Smooth muscle cell (in vitro differentiated cells): ENCODE results near the gene EEF2KMT. TPM values are rescaled to one million over a fixed set of nuclear protein-coding genes. Genes with fewer than 3 reads are reported as not detected.

Experiments
- DNase-seq: peaks from one replicate; lab custom pipeline; 2025; ENCODE audit not compliant: unreplicated experiment; lab: John Stamatoyannopoulos, UW
- H2AFZ ChIP-seq: fragments of 200-600 bp; sonication (generic); 2 replicates; pipeline ENCODE4 v1.6.0; 2016; ENCODE audit warnings: antibody characterized with exemption, low read depth, mild to moderate bottlenecking
- H3F3A ChIP-seq: fragments of 200-600 bp; sonication (generic); 2 replicates; pipeline ENCODE4 v1.6.0; 2017; ENCODE audit warnings: antibody characterized with exemption, low read depth
- H3K27ac ChIP-seq: fragments of 200-600 bp; sonication (generic); 2 replicates; pipeline ENCODE4 v1.5.1; 2016; ENCODE audit warnings: low read depth, mild to moderate bottlenecking
- H3K27me3 ChIP-seq: fragments of 200-600 bp; sonication (generic); 2 replicates; pipeline ENCODE4 v1.6.1; 2016; ENCODE audit warnings: low read depth, mild to moderate bottlenecking
- H3K36me3 ChIP-seq: fragments of 200-600 bp; sonication (generic); 2 replicates; pipeline ENCODE4 v1.5.1; 2016; ENCODE audit warnings: low read depth
- H3K4me1 ChIP-seq: fragments of 200-600 bp; sonication (generic); 2 replicates; pipeline ENCODE4 v1.5.1; 2016; ENCODE audit warnings: low read depth
- H3K4me2 ChIP-seq: fragments of 200-600 bp; sonication (generic); 2 replicates; pipeline ENCODE4 v1.6.0; 2016; ENCODE audit warnings: mild to moderate bottlenecking
- H3K4me3 ChIP-seq: fragments of 200-600 bp; sonication (generic); 2 replicates; pipeline ENCODE4 v1.5.1; 2016; ENCODE audit warnings: mild to moderate bottlenecking
- H3K79me2 ChIP-seq: fragments of 200-600 bp; sonication (generic); 2 replicates; pipeline ENCODE4 v1.6.0; 2016; ENCODE audit warnings: low read depth, mild to moderate bottlenecking
- H3K9ac ChIP-seq: fragments of 200-600 bp; sonication (generic); 2 replicates; pipeline ENCODE4 v1.6.0; 2016; ENCODE audit warnings: low read depth
- H3K9me3 ChIP-seq: fragments of 200-600 bp; sonication (generic); replicated peaks from 2 replicates; pipeline ENCODE4 v1.5.1; 2016; ENCODE audit warnings: low read depth
- H4K20me1 ChIP-seq: fragments of 200-600 bp; sonication (generic); 2 replicates; pipeline ENCODE4 v1.6.0; 2016; ENCODE audit warnings: low read depth
- WGBS: methylation state at CpG from one replicate; pipeline ENCODE4 v1.1.7; 2016; ENCODE audit warnings: low lambda C conversion rate; 5-methylcytosine and 5-hydroxymethylcytosine counted together
- polyA plus RNA-seq: library from polyadenylated mRNA; unstranded; fragments of >200 nt; fragmentation: Nextera tagmentation; extraction: Ambion mirVana; gene quantifications from 2 replicates; pipeline ENCODE4 v1.2.1, GENCODE V29; 2016
- total RNA-seq: library from RNA; depleted of rRNA; stranded (reverse); fragments of >200 nt; gene quantifications from 2 replicates; pipeline ENCODE4 v1.2.3, GENCODE V29; 2014
- TF ChIP-seq, protein P1 (sequence below): fragments of 200-600 bp; sonication (generic); IDR thresholded peaks from 2 replicates; pipeline ENCODE4 v1.5.1; 2017; ENCODE audit warnings: borderline replicate concordance, mild to moderate bottlenecking, antibody characterized with exemption; ENCODE audit not compliant: insufficient read depth, poor library complexity, severe bottlenecking

Gene EEF2KMT
- total and polyA plus RNA-seq, 2 experiments from 2014 or later: 6.2 to 9.9 TPM

DNA sequence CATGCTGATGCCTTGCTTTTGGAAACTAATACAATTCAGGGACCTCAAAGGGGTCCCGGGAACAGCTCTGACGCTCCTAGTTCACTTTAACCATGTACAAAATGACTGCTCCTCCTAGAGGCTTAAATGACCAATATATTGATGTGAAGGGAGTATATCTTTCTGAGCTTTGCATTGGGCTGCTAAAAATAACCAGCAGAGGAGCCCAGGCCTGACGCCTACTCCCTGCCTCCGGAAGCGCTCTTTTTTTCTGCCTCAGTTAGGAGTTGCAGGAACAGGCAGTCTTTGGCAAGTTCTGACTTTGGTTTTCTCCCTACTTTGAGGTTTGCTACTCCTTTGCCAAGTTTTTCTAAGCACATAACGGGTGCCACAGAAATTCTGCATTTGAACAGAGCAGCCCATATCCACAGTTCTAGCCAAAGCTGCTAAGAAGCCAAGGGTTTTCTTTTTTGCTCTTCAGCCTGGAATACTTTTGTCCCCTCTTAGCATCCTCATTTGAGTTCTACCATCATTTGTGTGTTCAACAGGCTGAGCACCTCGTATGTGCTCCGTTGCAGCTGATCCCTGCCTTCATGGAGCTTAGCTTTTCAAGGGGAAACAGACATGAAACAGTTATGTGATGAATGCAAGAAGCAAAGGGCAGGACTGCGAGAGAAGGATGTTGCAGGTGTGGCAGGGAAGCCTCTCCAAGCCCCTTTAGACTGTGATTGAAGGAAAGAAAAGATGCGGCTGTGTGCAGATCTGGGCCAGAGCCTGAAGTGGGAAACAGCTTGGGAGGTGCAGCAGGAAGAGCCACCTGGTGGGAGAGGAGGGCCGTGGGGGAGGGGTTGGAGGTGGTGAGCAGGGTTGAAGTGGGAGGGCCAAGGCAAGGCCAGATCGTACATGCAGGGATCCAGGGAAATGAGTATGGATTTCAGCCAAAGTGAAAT is 61.1 kb downstream of the EEF2KMT start:
- TF ChIP-seq, protein P1, sequence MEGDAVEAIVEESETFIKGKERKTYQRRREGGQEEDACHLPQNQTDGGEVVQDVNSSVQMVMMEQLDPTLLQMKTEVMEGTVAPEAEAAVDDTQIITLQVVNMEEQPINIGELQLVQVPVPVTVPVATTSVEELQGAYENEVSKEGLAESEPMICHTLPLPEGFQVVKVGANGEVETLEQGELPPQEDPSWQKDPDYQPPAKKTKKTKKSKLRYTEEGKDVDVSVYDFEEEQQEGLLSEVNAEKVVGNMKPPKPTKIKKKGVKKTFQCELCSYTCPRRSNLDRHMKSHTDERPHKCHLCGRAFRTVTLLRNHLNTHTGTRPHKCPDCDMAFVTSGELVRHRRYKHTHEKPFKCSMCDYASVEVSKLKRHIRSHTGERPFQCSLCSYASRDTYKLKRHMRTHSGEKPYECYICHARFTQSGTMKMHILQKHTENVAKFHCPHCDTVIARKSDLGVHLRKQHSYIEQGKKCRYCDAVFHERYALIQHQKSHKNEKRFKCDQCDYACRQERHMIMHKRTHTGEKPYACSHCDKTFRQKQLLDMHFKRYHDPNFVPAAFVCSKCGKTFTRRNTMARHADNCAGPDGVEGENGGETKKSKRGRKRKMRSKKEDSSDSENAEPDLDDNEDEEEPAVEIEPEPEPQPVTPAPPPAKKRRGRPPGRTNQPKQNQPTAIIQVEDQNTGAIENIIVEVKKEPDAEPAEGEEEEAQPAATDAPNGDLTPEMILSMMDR: no peak
- H3K4me1 ChIP-seq: peaks cover 7% of the 10 kb centered on the region
- H3K27ac ChIP-seq: no peak overlapping the region
- H3K27me3 ChIP-seq: no peaks in the 10 kb centered on the region
- peaks cover 3% of the 10 kb centered on the region for H4K20me1 ChIP-seq
- no peaks in the 10 kb centered on the region for H3K9me3 ChIP-seq
- 65% methylated on average over 12 of the region's 12 CpGs for WGBS
- no peak overlapping the region for H3K4me3 ChIP-seq
- DNase-seq: no peak
- no peak overlapping the region for H3K4me2 ChIP-seq
- H3K36me3 ChIP-seq: no peaks in the 10 kb centered on the region
- H2AFZ ChIP-seq: no peak overlapping the region
- H3F3A ChIP-seq: no peaks in the 10 kb centered on the region
- no peak overlapping the region for H3K9ac ChIP-seq
- no peaks in the 10 kb centered on the region for H3K79me2 ChIP-seq

DNA sequence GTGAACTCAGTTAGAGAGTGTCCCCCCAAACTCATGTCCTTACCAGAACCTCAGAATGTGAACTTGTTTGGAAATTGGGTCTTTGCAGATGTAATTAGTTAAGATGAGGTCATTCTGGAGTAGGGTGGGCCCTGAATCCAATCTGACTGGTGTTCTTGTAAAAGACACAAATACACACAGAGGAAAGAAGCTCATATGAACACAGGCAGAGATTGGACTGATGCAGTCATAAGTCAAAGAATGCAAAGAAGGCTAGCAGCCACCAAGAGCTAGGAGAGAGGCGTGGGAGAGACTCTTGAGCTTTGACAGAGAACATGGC is 61.7 kb downstream of the EEF2KMT start:
- no peaks in the 10 kb centered on the region for H3K27me3 ChIP-seq
- H3K27ac ChIP-seq: no peak overlapping the region
- DNase-seq: no peak
- H2AFZ ChIP-seq: no peak overlapping the region
- no peaks in the 10 kb centered on the region for H3F3A ChIP-seq
- H4K20me1 ChIP-seq: no peaks in the 10 kb centered on the region
- H3K9ac ChIP-seq: no peak overlapping the region
- TF ChIP-seq, protein P1: no peak
- H3K4me1 ChIP-seq: peaks cover 7% of the 10 kb centered on the region
- H3K9me3 ChIP-seq: no peaks in the 10 kb centered on the region
- no peak overlapping the region for H3K4me3 ChIP-seq
- 63% methylated on average over 1 of the region's 1 CpG for WGBS
- H3K4me2 ChIP-seq: no peak overlapping the region
- H3K36me3 ChIP-seq: no peaks in the 10 kb centered on the region
- no peaks in the 10 kb centered on the region for H3K79me2 ChIP-seq

Other genes starting within 250 kb of the EEF2KMT start
- 4.8 and 7.7 TPM in 2 replicates for gene PPL, start 160.6 kb downstream of the EEF2KMT start, total RNA-seq
- 3.0 and 10.7 TPM in 2 replicates for gene PPL, start 160.6 kb downstream of the EEF2KMT start, polyA plus RNA-seq
- not detected in 2 replicates for gene SEC14L5, start 139.5 kb downstream of the EEF2KMT start, total RNA-seq
- gene SEC14L5, start 139.5 kb downstream of the EEF2KMT start, polyA plus RNA-seq: not detected in 2 replicates
- gene NAGPA, start 63.9 kb downstream of the EEF2KMT start, total RNA-seq: 3.8 and 4.2 TPM in 2 replicates
- gene NAGPA, start 63.9 kb downstream of the EEF2KMT start, polyA plus RNA-seq: 5.4 and 10.0 TPM in 2 replicates
- not detected in 2 replicates for gene C16orf89, start 31.8 kb downstream of the EEF2KMT start, total RNA-seq
- gene C16orf89, start 31.8 kb downstream of the EEF2KMT start, polyA plus RNA-seq: not detected in 2 replicates
- 22.2 and 22.6 TPM in 2 replicates for gene ALG1, start 26.0 kb downstream of the EEF2KMT start, total RNA-seq
- gene ALG1, start 26.0 kb downstream of the EEF2KMT start, polyA plus RNA-seq: 30.4 and 32.9 TPM in 2 replicates